ENCODE results near the gene ZDHHC12. TPM values are rescaled to one million over a fixed set of nuclear protein-coding genes. Genes with fewer than 3 reads are reported as not detected.

Gene ZDHHC12
- total and polyA plus RNA-seq, 2 of the 13 experiments (the other 11 are each of a cell fraction or from before 2014, with no cell fraction given), result 25.4 to 28.0 TPM

GRCh38 chr9:128688501-128689292, 35.2 kb downstream of the ZDHHC12 start, which contains the start of gene SET (continued):
- TF ChIP-seq FOXJ3 (CRISPR knock-in tag; IDR thresholded peaks at IDR 0.05; ENCODE audit: borderline replicate concordance), result no peak
- no peak for TF ChIP-seq ZNF577 (CRISPR knock-in tag; IDR thresholded peaks at IDR 0.05; ENCODE audit: borderline replicate concordance, low read depth)
- TF ChIP-seq MEIS2 (CRISPR knock-in tag; IDR thresholded peaks at IDR 0.05), result peak; percentile 75
- no peak for TF ChIP-seq ATF7 (IDR thresholded peaks at IDR 0.05)
- TF ChIP-seq ATF7 (CRISPR knock-in tag; IDR thresholded peaks at IDR 0.05), result no peak
- TF ChIP-seq RXRB (CRISPR knock-in tag; IDR thresholded peaks at IDR 0.05; ENCODE audit: borderline replicate concordance), result peak; percentile 7; the same call in 1 of the 2 replicates
- TF ChIP-seq ZNF343 (CRISPR knock-in tag; IDR thresholded peaks at IDR 0.05), result no peak; the same call in 1 of the 2 replicates
- TF ChIP-seq ZNF264 (CRISPR knock-in tag; IDR thresholded peaks at IDR 0.05), result no peak
- TF ChIP-seq ZNF280D (CRISPR knock-in tag; IDR thresholded peaks at IDR 0.05), result no peak
- no peak for TF ChIP-seq PHF20 (CRISPR knock-in tag; IDR thresholded peaks at IDR 0.05)
- no peak for TF ChIP-seq SIN3A (IDR thresholded peaks at IDR 0.05; ENCODE audit: borderline replicate concordance, low read depth, low read length)
- TF ChIP-seq PBX2 (CRISPR knock-in tag; IDR thresholded peaks at IDR 0.05), result no peak
- TF ChIP-seq ZNF83 (CRISPR knock-in tag; IDR thresholded peaks at IDR 0.05; ENCODE audit: borderline replicate concordance), result no peak
- TF ChIP-seq ZBTB8A (CRISPR knock-in tag; IDR thresholded peaks at IDR 0.05; ENCODE audit: borderline replicate concordance, low read depth), result no peak
- no peak for TF ChIP-seq CAMTA2 (CRISPR knock-in tag; IDR thresholded peaks at IDR 0.05; ENCODE audit: borderline replicate concordance)
- TF ChIP-seq HNF1A (IDR thresholded peaks at IDR 0.05; ENCODE audit: low read depth), result no peak
- 0 out of 2 replicates have a peak, but pooled peaks have one; percentile 37 for TF ChIP-seq HNF1A (CRISPR knock-in tag; IDR thresholded peaks at IDR 0.05; ENCODE audit: borderline replicate concordance)
- no peak for TF ChIP-seq RBAK (CRISPR knock-in tag; IDR thresholded peaks at IDR 0.05)
- peak; percentile 49; the same call in 1 of the 2 replicates for TF ChIP-seq ZNF558 (CRISPR knock-in tag; IDR thresholded peaks at IDR 0.05; ENCODE audit: borderline replicate concordance)
- no peak for TF ChIP-seq JARID2 (CRISPR knock-in tag; IDR thresholded peaks at IDR 0.05; ENCODE audit: insufficient replicate concordance)

Data from HepG2 (cell line).